Neural cell (in vitro differentiated cells): ENCODE measurements around the gene RADIL.

Experiments
- EP300 ChIP-seq: fragments of 450-650 bp; conservative IDR thresholded peaks from 2 replicates; pipeline ENCODE4 v1.6.1; 2014; ENCODE audit warnings: antibody characterized with exemption, mild to moderate bottlenecking, moderate library complexity; ENCODE audit not compliant: poor library complexity, severe bottlenecking
- EZH2 ChIP-seq: fragments of 200-600, 300-800 bp; shearing (Covaris generic), sonication (generic); IDR thresholded peaks from 2 replicates; pipeline ENCODE4 v1.6.1; 2014; ENCODE audit warnings: antibody characterized with exemption, low read length, borderline replicate concordance, mild to moderate bottlenecking; ENCODE audit not compliant: insufficient read depth, poor library complexity, severe bottlenecking
- TF ChIP-seq, protein P1 (sequence below): IDR thresholded peaks from 2 replicates; pipeline ENCODE4 v1.6.1; 2012; ENCODE audit warnings: borderline replicate concordance
- TF ChIP-seq, protein P2 (sequence below): fragments of 450-650 bp; IDR thresholded peaks from 2 replicates; pipeline ENCODE4 v1.5.1; 2014; ENCODE audit warnings: antibody characterized with exemption, mild to moderate bottlenecking, moderate library complexity; ENCODE audit not compliant: poor library complexity, severe bottlenecking

DNA sequence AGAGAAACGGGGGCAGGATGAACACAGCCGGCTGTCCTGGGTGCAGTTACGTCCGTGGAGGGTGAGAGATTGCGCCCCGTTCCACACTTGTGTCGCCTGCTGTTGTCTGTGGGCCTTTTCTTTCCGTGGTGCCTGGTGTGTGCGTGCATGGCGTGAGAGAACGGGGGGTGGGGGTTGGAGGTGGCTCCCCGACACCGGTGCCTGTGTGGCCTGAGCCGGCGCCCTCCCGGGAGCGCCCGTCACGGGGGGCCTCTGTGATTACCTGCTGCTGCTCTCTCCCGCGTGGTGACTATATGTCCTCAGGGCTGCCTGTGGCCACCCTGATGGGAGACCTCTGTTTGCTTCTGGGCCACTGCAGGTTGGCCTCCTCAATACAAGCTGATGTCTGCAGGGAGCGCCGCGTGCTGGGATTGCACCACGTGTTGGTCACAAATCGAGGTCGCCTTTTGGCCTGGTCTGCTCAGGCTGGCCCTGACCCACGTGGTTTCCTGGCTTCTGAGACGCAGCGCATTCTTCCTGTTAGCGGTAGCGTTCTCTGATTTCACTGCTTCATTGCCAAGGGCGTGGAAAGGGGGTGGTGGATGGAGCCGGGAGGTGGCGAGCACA, 119.0 kb downstream of the RADIL start:
- TF ChIP-seq, protein P1, sequence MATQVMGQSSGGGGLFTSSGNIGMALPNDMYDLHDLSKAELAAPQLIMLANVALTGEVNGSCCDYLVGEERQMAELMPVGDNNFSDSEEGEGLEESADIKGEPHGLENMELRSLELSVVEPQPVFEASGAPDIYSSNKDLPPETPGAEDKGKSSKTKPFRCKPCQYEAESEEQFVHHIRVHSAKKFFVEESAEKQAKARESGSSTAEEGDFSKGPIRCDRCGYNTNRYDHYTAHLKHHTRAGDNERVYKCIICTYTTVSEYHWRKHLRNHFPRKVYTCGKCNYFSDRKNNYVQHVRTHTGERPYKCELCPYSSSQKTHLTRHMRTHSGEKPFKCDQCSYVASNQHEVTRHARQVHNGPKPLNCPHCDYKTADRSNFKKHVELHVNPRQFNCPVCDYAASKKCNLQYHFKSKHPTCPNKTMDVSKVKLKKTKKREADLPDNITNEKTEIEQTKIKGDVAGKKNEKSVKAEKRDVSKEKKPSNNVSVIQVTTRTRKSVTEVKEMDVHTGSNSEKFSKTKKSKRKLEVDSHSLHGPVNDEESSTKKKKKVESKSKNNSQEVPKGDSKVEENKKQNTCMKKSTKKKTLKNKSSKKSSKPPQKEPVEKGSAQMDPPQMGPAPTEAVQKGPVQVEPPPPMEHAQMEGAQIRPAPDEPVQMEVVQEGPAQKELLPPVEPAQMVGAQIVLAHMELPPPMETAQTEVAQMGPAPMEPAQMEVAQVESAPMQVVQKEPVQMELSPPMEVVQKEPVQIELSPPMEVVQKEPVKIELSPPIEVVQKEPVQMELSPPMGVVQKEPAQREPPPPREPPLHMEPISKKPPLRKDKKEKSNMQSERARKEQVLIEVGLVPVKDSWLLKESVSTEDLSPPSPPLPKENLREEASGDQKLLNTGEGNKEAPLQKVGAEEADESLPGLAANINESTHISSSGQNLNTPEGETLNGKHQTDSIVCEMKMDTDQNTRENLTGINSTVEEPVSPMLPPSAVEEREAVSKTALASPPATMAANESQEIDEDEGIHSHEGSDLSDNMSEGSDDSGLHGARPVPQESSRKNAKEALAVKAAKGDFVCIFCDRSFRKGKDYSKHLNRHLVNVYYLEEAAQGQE: no peak
- TF ChIP-seq EZH2 (no peak), EP300 (no peak)
- TF ChIP-seq, protein P2, sequence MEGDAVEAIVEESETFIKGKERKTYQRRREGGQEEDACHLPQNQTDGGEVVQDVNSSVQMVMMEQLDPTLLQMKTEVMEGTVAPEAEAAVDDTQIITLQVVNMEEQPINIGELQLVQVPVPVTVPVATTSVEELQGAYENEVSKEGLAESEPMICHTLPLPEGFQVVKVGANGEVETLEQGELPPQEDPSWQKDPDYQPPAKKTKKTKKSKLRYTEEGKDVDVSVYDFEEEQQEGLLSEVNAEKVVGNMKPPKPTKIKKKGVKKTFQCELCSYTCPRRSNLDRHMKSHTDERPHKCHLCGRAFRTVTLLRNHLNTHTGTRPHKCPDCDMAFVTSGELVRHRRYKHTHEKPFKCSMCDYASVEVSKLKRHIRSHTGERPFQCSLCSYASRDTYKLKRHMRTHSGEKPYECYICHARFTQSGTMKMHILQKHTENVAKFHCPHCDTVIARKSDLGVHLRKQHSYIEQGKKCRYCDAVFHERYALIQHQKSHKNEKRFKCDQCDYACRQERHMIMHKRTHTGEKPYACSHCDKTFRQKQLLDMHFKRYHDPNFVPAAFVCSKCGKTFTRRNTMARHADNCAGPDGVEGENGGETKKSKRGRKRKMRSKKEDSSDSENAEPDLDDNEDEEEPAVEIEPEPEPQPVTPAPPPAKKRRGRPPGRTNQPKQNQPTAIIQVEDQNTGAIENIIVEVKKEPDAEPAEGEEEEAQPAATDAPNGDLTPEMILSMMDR: no peak
